Loucy (cell line): ENCODE measurements around the gene GRID2.

Source experiments
- H2AFZ ChIP-seq: fragments of 200-600 bp; sonication (generic); 2 replicates; pipeline ENCODE4 v1.6.0; 2016; ENCODE audit warnings: antibody characterized with exemption, mild to moderate bottlenecking, low read length, moderate library complexity
- H3F3A ChIP-seq: fragments of 200-600 bp; 2 replicates; pipeline ENCODE4 v1.6.0; 2016; ENCODE audit warnings: antibody characterized with exemption, low read depth, mild to moderate bottlenecking
- H3K27me3 ChIP-seq: fragments of 200-600 bp; sonication (generic); 2 replicates; pipeline ENCODE4 v1.6.1; 2014; ENCODE audit warnings: low read length, mild to moderate bottlenecking; ENCODE audit not compliant: insufficient read depth, poor library complexity, severe bottlenecking
- H3K36me3 ChIP-seq: fragments of 200-600 bp; sonication (generic); 2 replicates; pipeline ENCODE4 v1.6.1; 2016; ENCODE audit warnings: low read length; ENCODE audit not compliant: insufficient read depth
- H3K4me1 ChIP-seq: fragments of 200-600 bp; sonication (generic); 2 replicates; pipeline ENCODE4 v1.5.1; 2014; ENCODE audit warnings: low read length, mild to moderate bottlenecking; ENCODE audit not compliant: insufficient read depth, poor library complexity, severe bottlenecking
- H3K4me2 ChIP-seq: fragments of 200-600 bp; sonication (generic); 2 replicates; pipeline ENCODE4 v1.6.0; 2014; ENCODE audit warnings: antibody characterized with exemption, low read length, low read depth, mild to moderate bottlenecking; ENCODE audit not compliant: poor library complexity, severe bottlenecking
- H3K4me3 ChIP-seq: fragments of 200-600 bp; sonication (generic); 2 replicates; pipeline ENCODE4 v1.5.1; 2014; ENCODE audit warnings: low read length, mild to moderate bottlenecking, mixed read lengths; ENCODE audit not compliant: poor library complexity, severe bottlenecking
- H3K79me2 ChIP-seq: fragments of 200-600 bp; sonication (generic); 2 replicates; pipeline ENCODE4 v1.6.1; 2014; ENCODE audit warnings: low read length; ENCODE audit not compliant: insufficient read depth
- H3K9ac ChIP-seq: fragments of 200-600 bp; sonication (generic); 2 replicates; pipeline ENCODE4 v1.6.0; 2014; ENCODE audit warnings: mild to moderate bottlenecking, low read depth, low read length, moderate library complexity; ENCODE audit not compliant: poor library complexity, severe bottlenecking
- H3K9me2 ChIP-seq: fragments of 200-600 bp; sonication (generic); replicated peaks from 2 replicates; pipeline ENCODE4 v1.6.1; 2016; ENCODE audit warnings: low read depth, low read length, mixed read lengths
- H3K9me3 ChIP-seq: fragments of 200-600 bp; sonication (generic); 2 replicates; pipeline ENCODE4 v1.6.1; 2014; ENCODE audit warnings: mild to moderate bottlenecking, antibody characterized with exemption, low read length, low read depth; ENCODE audit not compliant: insufficient read depth
- H4K20me1 ChIP-seq: fragments of 200-600 bp; sonication (generic); 2 replicates; pipeline ENCODE4 v1.6.0; 2014; ENCODE audit warnings: antibody characterized with exemption, low read length, mild to moderate bottlenecking; ENCODE audit not compliant: insufficient read depth, poor library complexity, severe bottlenecking
- EZH2phosphoT487 ChIP-seq: fragments of 200-600 bp; IDR thresholded peaks from 2 replicates; pipeline ENCODE4 v1.6.1; 2018; ENCODE audit warnings: antibody characterized with exemption, mild to moderate bottlenecking, moderate library complexity, borderline replicate concordance
- TF ChIP-seq, protein P1 (sequence below): fragments of 200-600 bp; sonication (generic); conservative IDR thresholded peaks from 2 replicates; pipeline ENCODE4 v1.5.1; 2014; ENCODE audit warnings: mild to moderate bottlenecking, antibody characterized with exemption, low read length

The GRID2 gene

DNA sequence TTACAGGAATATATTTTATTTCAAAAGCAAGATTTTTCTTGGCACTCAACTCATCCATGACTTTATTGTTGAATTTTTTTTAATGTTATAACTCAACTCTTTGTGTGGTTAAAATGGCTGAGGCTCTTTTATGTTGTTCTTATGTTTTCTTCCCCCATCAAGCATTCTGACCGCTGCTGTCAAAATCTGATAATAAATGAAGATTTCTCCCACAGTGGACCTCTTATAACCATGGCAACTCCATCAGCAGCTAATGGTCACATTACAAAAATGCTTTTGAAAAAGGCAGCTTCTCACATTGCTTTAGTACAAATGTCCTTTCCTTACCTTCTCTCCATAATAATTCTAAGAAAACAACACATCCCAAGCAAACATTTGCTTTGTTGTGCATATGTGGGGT is 1428.7 kb downstream of the GRID2 start:
- no peak overlapping the region for H2AFZ ChIP-seq
- TF ChIP-seq EZH2phosphoT487 = no peak
- TF ChIP-seq, protein P1, sequence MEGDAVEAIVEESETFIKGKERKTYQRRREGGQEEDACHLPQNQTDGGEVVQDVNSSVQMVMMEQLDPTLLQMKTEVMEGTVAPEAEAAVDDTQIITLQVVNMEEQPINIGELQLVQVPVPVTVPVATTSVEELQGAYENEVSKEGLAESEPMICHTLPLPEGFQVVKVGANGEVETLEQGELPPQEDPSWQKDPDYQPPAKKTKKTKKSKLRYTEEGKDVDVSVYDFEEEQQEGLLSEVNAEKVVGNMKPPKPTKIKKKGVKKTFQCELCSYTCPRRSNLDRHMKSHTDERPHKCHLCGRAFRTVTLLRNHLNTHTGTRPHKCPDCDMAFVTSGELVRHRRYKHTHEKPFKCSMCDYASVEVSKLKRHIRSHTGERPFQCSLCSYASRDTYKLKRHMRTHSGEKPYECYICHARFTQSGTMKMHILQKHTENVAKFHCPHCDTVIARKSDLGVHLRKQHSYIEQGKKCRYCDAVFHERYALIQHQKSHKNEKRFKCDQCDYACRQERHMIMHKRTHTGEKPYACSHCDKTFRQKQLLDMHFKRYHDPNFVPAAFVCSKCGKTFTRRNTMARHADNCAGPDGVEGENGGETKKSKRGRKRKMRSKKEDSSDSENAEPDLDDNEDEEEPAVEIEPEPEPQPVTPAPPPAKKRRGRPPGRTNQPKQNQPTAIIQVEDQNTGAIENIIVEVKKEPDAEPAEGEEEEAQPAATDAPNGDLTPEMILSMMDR = no peak
- H3K4me3 ChIP-seq = no peak overlapping the region
- H3K9ac ChIP-seq = no peak overlapping the region
- H4K20me1 ChIP-seq = no peaks in the 10 kb centered on the region
- H3F3A ChIP-seq = no peaks in the 10 kb centered on the region
- H3K4me2 ChIP-seq = no peak overlapping the region
- H3K9me3 ChIP-seq = no peaks in the 10 kb centered on the region
- H3K27me3 ChIP-seq = no peaks in the 10 kb centered on the region
- no peaks in the 10 kb centered on the region for H3K36me3 ChIP-seq
- H3K79me2 ChIP-seq = no peaks in the 10 kb centered on the region
- no peaks in the 10 kb centered on the region for H3K4me1 ChIP-seq
- H3K9me2 ChIP-seq = no peaks in the 10 kb centered on the region

DNA sequence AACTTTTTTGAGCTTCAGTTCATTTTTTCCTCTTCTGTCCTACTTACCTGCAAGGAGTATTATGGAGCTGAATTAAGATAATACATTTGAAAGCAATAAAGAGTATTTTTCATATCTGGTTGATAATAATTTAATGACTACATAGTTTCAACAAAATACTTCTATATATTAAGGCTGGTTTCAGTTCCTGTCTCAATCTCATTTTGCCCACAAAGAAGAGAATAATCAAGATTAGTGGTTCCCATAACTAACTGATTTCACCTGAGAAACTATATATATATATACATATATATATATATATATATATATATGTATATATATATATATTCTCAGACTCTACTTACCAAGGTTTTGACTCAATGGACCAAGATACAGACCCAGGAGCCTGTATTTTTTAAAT is 1437.1 kb downstream of the GRID2 start:
- H3K9me3 ChIP-seq = no peaks in the 10 kb centered on the region
- no peaks in the 10 kb centered on the region for H3F3A ChIP-seq
- TF ChIP-seq EZH2phosphoT487 = no peak
- TF ChIP-seq, protein P1 = no peak
- H3K9me2 ChIP-seq = no peaks in the 10 kb centered on the region
- H3K36me3 ChIP-seq = no peaks in the 10 kb centered on the region
- no peak overlapping the region for H3K4me2 ChIP-seq
- H4K20me1 ChIP-seq = no peaks in the 10 kb centered on the region
- H2AFZ ChIP-seq = no peak overlapping the region
- no peak overlapping the region for H3K4me3 ChIP-seq
- no peaks in the 10 kb centered on the region for H3K79me2 ChIP-seq
- no peaks in the 10 kb centered on the region for H3K27me3 ChIP-seq
- no peaks in the 10 kb centered on the region for H3K4me1 ChIP-seq
- H3K9ac ChIP-seq = no peak overlapping the region

DNA sequence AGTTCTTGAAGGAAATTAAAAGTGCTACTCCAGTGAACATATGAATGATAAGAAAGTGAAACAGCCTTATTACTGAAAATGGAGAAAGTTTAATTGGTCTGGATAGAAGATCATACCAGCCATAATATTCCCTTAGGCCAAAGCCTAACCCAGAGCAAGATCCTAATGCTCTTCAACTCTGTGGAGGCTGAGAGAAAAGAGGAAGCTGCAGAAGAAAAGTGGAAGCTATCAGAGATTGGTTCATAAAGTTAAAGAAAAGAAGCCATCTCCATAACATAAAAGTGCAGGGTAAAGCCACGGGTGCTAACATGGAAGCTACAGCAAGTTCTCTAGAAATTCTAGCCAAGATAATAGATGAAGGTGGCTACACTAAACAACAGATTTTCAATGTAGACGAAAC is 1439.3 kb downstream of the GRID2 start:
- Histone ChIP-seq H2AFZ (no peak overlapping the region), H3K79me2 (no peaks in the 10 kb centered on the region), H3K9ac (no peak overlapping the region), H3K4me1 (no peaks in the 10 kb centered on the region), H3K4me3 (no peak overlapping the region), H3K9me3 (no peaks in the 10 kb centered on the region), H3K9me2 (no peaks in the 10 kb centered on the region), H4K20me1 (no peaks in the 10 kb centered on the region), H3F3A (no peaks in the 10 kb centered on the region), H3K36me3 (no peaks in the 10 kb centered on the region), H3K27me3 (no peaks in the 10 kb centered on the region), H3K4me2 (no peak overlapping the region)
- TF ChIP-seq, protein P1 = no peak
- no peak for TF ChIP-seq EZH2phosphoT487
